Kidney epithelial cell (primary cell): ENCODE results near the gene MRNIP. TPM values are rescaled to one million over a fixed set of nuclear protein-coding genes. Genes with fewer than 3 reads are reported as not detected.
"Not testable (repeated sequence)": the region's sequence is repeated elsewhere in the genome, so short reads cannot be mapped to it uniquely, and the experiment has no call there.

Experiments
- DNase-seq: peaks from one replicate; pipeline ENCODE4 v3.0.0-alpha.2; 2010; ENCODE audit warnings: low read depth
- H3K27me3 ChIP-seq: 2 replicates; pipeline ENCODE4 v1.6.0; 2011; ENCODE audit warnings: low read length; ENCODE audit not compliant: control insufficient read depth, insufficient read depth
- H3K36me3 ChIP-seq: 2 replicates; pipeline ENCODE4 v1.5.1; 2011; ENCODE audit warnings: low read length; ENCODE audit not compliant: control insufficient read depth, insufficient read depth
- H3K4me3 ChIP-seq: 2 replicates; pipeline ENCODE4 v1.5.1; 2011; ENCODE audit warnings: low read depth, mild to moderate bottlenecking, control low read depth, low read length
- total RNA-seq: library from RNA; depleted of rRNA; stranded (reverse); fragments of >200 nt; gene quantifications from 2 replicates; pipeline ENCODE4 v1.2.3, GENCODE V29; 2015
- TF ChIP-seq, protein P1 (sequence below): IDR thresholded peaks from 2 replicates; pipeline ENCODE4 v1.5.1; 2011; ENCODE audit warnings: mild to moderate bottlenecking, moderate library complexity, low read length, control low read depth, inconsistent platforms; ENCODE audit not compliant: insufficient read depth, poor library complexity, severe bottlenecking

The MRNIP gene
- total RNA-seq, 1 donor from 2014 or later = 25.7 TPM

DNA sequence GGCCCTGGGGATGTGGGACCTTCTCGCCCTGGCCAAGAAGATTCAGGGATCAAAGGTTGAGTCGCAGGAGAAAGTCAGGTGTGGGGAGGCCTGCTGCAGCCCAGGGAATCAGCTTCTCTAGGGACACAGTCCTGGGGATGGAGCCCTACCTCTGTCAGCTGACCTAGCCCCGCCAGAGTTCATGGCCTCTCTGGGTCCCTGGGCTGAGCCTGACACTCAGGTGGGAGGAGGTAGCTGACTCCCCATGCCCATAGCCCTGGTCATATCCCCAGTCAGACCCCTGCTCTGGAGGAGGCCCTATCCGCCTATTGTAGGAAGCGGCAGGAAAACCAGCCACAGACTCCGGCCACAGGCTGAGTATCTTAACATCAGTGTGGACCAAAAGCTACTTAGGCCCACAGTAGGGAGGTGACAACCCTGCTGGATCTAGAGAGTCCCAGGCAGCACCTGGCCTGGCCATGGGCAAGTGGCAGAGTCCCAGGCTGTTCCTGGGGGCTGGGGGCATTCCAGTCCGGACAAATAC, 15.0 kb upstream of the MRNIP start:
- TF ChIP-seq, protein P1, sequence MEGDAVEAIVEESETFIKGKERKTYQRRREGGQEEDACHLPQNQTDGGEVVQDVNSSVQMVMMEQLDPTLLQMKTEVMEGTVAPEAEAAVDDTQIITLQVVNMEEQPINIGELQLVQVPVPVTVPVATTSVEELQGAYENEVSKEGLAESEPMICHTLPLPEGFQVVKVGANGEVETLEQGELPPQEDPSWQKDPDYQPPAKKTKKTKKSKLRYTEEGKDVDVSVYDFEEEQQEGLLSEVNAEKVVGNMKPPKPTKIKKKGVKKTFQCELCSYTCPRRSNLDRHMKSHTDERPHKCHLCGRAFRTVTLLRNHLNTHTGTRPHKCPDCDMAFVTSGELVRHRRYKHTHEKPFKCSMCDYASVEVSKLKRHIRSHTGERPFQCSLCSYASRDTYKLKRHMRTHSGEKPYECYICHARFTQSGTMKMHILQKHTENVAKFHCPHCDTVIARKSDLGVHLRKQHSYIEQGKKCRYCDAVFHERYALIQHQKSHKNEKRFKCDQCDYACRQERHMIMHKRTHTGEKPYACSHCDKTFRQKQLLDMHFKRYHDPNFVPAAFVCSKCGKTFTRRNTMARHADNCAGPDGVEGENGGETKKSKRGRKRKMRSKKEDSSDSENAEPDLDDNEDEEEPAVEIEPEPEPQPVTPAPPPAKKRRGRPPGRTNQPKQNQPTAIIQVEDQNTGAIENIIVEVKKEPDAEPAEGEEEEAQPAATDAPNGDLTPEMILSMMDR = no peak
- Histone ChIP-seq H3K4me3 (no peak overlapping the region), H3K27me3 (no peaks in the 10 kb centered on the region), H3K36me3 (peaks cover 3% of the 10 kb centered on the region)
- no peak for DNase-seq

DNA sequence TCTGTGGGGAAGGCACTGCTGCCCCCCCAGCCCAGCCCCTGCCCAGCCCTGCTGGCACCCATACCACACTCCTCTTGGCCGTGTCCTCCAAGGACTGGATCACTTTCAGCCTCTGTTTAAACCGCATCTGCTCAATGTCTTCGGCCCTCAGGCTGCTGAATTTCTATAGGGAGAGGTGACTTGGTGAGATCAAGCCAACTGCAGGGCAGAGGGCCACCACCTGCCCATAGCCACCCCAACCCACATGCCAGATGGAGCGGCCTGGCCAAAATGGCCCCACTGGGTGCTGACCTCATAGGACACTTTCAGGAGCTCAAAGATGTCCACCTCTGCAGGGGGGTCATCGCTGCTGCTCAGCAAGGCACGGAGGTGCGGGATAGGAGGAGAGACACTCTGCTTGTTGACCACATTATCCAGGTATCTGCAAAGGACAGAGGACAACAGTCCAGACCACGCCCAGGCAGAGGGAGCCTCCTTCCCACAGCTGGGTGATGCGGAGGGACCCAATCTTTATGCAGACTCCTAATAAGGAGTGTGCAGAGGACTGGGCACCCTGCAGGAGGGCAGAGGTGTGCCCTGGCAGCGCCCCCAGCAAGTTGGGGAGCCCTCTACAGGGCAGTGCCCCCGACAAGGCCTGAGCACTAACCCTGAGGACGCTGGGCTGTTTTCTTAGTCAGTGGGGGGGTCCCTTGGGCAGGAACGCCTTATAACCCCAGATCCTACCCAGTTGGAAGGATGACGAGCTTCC, 14.4 kb upstream of the MRNIP start:
- Histone ChIP-seq H3K36me3 (peaks cover 2% of the 10 kb centered on the region), H3K4me3 (no peak overlapping the region), H3K27me3 (no peaks in the 10 kb centered on the region)
- no peak for DNase-seq
- TF ChIP-seq, protein P1 = no peak

DNA sequence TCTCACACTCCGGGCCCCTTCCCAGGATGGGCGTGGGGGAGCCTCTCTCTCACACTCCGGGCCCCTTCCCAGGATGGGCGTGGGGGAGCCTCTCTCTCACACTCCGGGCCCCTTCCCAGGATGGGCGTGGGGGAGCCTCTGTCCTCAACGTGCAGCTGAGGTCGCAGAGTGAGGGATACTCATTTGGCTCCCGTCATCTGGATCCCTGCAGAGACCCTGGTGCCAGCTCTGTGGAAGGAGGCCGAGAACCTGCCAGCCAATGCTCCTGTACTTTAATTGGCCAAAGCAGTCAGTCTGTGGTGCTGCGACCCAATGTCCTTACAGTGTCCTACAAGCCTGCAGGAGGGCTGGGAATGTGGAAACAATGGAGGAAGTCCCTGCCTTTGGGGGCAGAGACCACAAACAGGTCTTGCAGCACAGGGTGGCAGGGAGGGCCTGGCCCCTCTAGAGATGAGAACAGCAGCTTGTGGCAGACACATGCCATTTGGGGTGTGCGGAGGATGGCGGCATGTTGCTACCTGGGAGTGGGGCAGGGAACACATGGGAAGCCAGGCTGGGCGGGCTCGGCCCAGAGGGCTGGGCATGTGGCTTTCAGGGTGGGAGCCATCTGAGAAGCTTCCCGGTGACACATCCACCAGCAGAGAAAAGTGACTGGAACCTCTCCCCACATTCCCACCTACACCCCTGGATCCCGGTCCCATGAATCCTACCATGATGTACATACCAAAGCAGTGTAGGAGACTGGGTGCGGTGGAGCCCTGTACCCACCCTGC, 13.6 kb upstream of the MRNIP start:
- no peak for DNase-seq
- TF ChIP-seq, protein P1 = no peak
- no peaks in the 10 kb centered on the region for H3K27me3 ChIP-seq
- H3K4me3 ChIP-seq = no peak overlapping the region
- peaks cover 2% of the 10 kb centered on the region for H3K36me3 ChIP-seq

DNA sequence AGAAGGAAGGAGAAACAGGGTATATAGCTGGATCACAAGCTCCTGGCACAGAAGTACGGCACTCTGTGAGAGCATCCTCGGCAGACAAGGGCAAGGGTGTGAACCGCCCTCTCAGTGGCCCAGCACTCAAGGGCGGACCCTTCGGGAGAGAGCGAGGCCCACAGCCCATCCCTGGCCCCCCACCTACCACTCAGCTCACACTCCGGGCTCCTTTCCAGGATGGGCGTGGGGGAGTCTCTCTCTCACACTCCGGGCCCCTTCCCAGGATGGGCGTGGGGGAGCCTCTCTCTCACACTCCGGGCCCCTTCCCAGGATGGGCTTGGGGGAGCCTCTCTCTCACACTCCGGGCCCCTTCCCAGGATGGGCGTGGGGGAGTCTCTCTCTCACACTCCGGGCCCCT, 12.9 kb upstream of the MRNIP start:
- H3K36me3 ChIP-seq, DNase-seq, H3K4me3 ChIP-seq, H3K27me3 ChIP-seq: not testable (repeated sequence)

DNA sequence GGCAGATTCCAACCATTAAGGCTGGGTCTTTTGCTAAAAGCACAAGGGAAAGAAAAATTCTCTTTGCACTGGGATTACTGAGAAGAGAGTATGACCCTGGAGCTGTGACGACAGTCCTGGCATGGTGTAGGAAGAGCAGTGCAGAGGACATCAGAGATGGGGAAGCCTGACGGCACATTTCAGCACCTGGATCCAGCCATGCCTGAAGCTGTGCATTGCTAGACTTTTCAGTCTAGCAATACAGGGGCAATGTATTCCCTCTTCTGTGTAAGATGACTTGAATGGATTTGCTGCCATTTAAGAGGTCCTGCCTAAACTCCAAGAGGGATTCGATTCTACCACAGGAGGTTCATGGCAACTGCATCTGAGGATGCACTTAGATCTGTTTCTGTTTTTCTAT, 12.3 kb upstream of the MRNIP start:
- peaks cover 2% of the 10 kb centered on the region for H3K36me3 ChIP-seq
- H3K27me3 ChIP-seq = no peaks in the 10 kb centered on the region
- TF ChIP-seq, protein P1 = no peak
- no peak overlapping the region for H3K4me3 ChIP-seq
- DNase-seq = no peak

DNA sequence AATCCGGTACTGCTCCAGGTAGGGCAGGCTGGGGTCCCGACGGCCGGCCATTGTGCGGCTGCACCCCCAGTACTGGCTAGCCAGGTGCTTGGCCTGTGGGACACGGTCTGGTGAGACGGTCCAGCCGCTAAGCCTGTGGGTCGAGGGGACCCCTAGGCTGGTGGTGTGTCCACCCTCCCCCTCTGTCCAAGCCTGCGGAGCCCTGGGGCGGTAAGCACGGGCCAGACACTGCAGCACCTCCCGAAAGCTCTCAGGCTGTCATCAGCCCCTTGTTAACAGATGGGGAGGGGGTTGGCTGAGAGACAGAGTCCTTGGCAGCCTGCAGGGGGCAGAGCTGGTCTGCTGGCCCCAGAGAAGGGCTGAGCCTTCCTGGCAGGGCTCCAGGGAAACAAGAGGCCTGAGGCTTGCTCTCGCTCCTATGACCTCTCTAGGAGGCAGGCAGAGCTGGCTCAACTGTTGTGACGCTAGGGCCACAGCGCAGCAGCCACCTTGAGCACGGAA, 11.8 kb upstream of the MRNIP start:
- H3K27me3 ChIP-seq = no peaks in the 10 kb centered on the region
- peaks cover 2% of the 10 kb centered on the region for H3K36me3 ChIP-seq
- DNase-seq = no peak
- no peak overlapping the region for H3K4me3 ChIP-seq
- TF ChIP-seq, protein P1 = no peak
